ENCODE measurements around the gene GLRA3. TPM values are rescaled to one million over a fixed set of nuclear protein-coding genes. Genes with fewer than 3 reads are reported as not detected.
"Not testable (repeated sequence)": the region's sequence is repeated elsewhere in the genome, so short reads cannot be mapped to it uniquely, and the experiment has no call there.

GLRA3 gene
- total RNA-seq, 2 experiments from 2014 or later: not detected

GRCh38 chr4:174691876-174692275 is 137.2 kb downstream of the GLRA3 start:
- H3K27ac Mint-ChIP-seq; CTCF ChIA-PET; H3K27me3 Mint-ChIP-seq; H3K4me3 Mint-ChIP-seq; POLR2A ChIA-PET; DNase-seq; H3K4me1 Mint-ChIP-seq; H3K36me3 Mint-ChIP-seq (ENCODE audit: low read depth): not testable (repeated sequence)
- H3K9me3 Mint-ChIP-seq: peaks cover 13% of the 10 kb centered on the region

- Mint-ChIP-seq H3K4me3 (no peak overlapping the region), H3K36me3 (ENCODE audit: low read depth) (no peaks in the 10 kb centered on the region), H3K9me3 (peaks cover 13% of the 10 kb centered on the region), H3K4me1 (no peaks in the 10 kb centered on the region), H3K27ac (no peak overlapping the region), H3K27me3 (no peaks in the 10 kb centered on the region)
- POLR2A ChIA-PET: no interaction called here
- CTCF ChIA-PET: no interaction called here
- DNase-seq: no peak
These were observed 138.4 kb downstream of the GLRA3 start for GRCh38 chr4:174690665-174691064.

- Mint-ChIP-seq H3K4me1 (no peaks in the 10 kb centered on the region), H3K9me3 (peaks cover 13% of the 10 kb centered on the region), H3K27me3 (no peaks in the 10 kb centered on the region), H3K27ac (no peak overlapping the region), H3K4me3 (no peak overlapping the region), H3K36me3 (ENCODE audit: low read depth) (no peaks in the 10 kb centered on the region)
- DNase-seq: no peak
- POLR2A ChIA-PET: no interaction called here
- CTCF ChIA-PET: no interaction called here
These were observed 139.4 kb downstream of the GLRA3 start for GRCh38 chr4:174689618-174690017.

DNA sequence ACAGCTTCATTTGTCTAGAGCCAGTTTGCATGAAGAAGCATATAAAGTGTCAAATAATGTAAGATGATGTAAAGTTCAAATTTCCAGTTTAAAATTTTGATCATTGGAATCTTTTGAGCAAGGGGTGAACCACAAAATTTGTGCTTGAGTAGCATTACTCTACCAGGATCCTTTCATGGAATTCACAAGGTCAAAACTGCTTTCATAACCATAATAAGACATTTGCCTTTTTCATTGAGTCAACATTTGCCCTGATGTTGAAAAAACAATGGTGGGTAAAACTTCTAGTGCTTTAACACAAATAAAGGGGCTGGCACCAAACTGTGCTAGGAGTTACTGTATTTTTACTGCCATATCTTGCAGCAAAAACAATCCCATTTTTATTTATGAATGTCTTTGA is 142.2 kb downstream of the GLRA3 start:
- Mint-ChIP-seq H3K9me3 (peaks cover 13% of the 10 kb centered on the region), H3K27ac (no peak overlapping the region), H3K36me3 (ENCODE audit: low read depth) (no peaks in the 10 kb centered on the region), H3K4me3 (no peak overlapping the region), H3K4me1 (peaks cover under 1% of the 10 kb centered on the region), H3K27me3 (no peaks in the 10 kb centered on the region)
- CTCF ChIA-PET: no interaction called here
- DNase-seq: no peak
- POLR2A ChIA-PET: no interaction called here

DNA sequence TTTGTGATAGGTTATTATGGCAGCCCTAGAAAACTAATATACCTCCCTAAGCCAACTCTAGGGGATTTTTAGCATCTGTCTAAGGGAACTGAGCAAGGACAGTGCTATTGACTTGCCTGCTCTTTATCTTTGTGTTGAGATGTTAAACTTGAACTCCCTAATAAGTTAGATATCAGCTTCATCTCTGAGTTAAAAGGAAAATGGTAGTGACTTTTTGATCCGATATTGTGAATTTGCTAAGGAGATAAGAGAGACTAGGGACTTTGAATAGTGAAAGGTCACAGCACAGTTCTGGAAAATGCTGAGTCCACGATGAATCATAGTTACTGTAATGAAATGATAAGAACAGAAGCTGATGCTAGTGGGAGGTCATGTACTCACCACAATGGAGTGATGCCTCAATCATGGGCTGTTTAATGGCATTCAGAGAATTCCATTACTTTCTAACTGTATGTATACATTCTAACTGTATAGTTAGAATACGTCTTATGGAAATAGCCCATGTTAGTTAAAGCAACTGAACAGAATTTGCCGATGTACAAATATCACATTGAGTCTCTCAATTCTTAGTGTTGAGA is 147.2 kb downstream of the GLRA3 start:
- ChIA-PET CTCF (no interaction called here), POLR2A (no interaction called here)
- H3K36me3 Mint-ChIP-seq (ENCODE audit: low read depth): no peaks in the 10 kb centered on the region
- H3K4me3 Mint-ChIP-seq: no peak overlapping the region
- DNase-seq: no peak
- H3K27ac Mint-ChIP-seq: no peak overlapping the region
- H3K9me3 Mint-ChIP-seq: no peaks in the 10 kb centered on the region
- H3K27me3 Mint-ChIP-seq: no peaks in the 10 kb centered on the region
- H3K4me1 Mint-ChIP-seq: peaks cover 2% of the 10 kb centered on the region

- H3K27me3 Mint-ChIP-seq: no peaks in the 10 kb centered on the region
- H3K27ac Mint-ChIP-seq: no peak overlapping the region
- H3K36me3 Mint-ChIP-seq (ENCODE audit: low read depth): no peaks in the 10 kb centered on the region
- H3K4me3 Mint-ChIP-seq: no peak overlapping the region
- CTCF ChIA-PET: no interaction called here
- POLR2A ChIA-PET: no interaction called here
- H3K9me3 Mint-ChIP-seq: no peaks in the 10 kb centered on the region
- DNase-seq: no peak
- no peaks in the 10 kb centered on the region for H3K4me1 Mint-ChIP-seq
These were observed 154.7 kb downstream of the GLRA3 start for GRCh38 chr4:174674305-174674840.

GRCh38 chr4:174673865-174674264 is 155.2 kb downstream of the GLRA3 start:
- Mint-ChIP-seq H3K4me3 (no peak overlapping the region), H3K4me1 (no peaks in the 10 kb centered on the region), H3K9me3 (no peaks in the 10 kb centered on the region), H3K27me3 (no peaks in the 10 kb centered on the region), H3K27ac (no peak overlapping the region), H3K36me3 (ENCODE audit: low read depth) (no peaks in the 10 kb centered on the region)
- DNase-seq: no peak
- ChIA-PET CTCF (no interaction called here), POLR2A (no interaction called here)

DNA sequence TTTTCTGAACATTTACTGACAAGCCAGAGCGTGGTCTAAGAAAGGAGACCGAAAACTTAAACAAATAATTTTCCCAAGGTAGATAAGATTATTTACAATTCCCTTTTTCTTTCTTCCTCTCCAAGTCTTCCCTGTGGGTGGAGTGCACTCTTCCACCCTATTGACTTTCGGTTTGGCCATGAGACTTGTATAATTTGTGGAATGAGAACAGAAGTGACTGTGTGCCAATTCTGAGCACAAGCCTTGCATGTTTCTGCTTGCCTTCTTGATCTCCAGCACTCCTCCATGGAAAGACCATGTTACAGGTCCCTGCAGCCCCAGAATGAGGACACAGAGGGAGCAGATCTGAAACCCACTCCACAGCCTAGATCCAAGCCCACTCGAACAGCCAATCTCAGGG is 156.8 kb downstream of the GLRA3 start:
- H3K4me3 Mint-ChIP-seq: no peak overlapping the region
- ChIA-PET CTCF (no interaction called here), POLR2A (no interaction called here)
- H3K27me3 Mint-ChIP-seq: no peaks in the 10 kb centered on the region
- no peak for DNase-seq
- no peaks in the 10 kb centered on the region for H3K9me3 Mint-ChIP-seq
- no peak overlapping the region for H3K27ac Mint-ChIP-seq
- H3K36me3 Mint-ChIP-seq (ENCODE audit: low read depth): no peaks in the 10 kb centered on the region
- H3K4me1 Mint-ChIP-seq: no peaks in the 10 kb centered on the region

DNA sequence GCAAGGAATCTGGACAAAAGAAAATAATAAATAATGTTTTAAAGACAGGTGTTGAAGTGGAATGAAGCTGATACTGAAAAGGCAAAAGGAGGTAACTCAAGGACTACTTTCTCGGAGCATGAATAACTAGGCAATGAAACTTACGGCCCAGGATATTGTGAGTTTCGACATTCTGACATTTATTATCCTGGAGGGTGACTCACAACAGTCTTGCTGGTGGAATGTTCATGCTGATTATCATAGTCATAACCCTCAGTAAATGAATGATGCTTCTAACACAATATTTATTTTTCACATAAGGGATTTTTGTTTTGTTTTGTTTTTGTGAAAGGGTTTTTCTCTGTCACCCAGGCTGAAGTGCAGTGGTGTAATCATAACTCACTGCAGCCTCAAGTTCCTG is 159.8 kb downstream of the GLRA3 start:
- ChIA-PET CTCF (no interaction called here), POLR2A (no interaction called here)
- no peak overlapping the region for H3K4me3 Mint-ChIP-seq
- no peak overlapping the region for H3K27ac Mint-ChIP-seq
- H3K4me1 Mint-ChIP-seq: no peaks in the 10 kb centered on the region
- H3K9me3 Mint-ChIP-seq: no peaks in the 10 kb centered on the region
- DNase-seq: no peak
- H3K27me3 Mint-ChIP-seq: no peaks in the 10 kb centered on the region
- H3K36me3 Mint-ChIP-seq (ENCODE audit: low read depth): no peaks in the 10 kb centered on the region

DNA sequence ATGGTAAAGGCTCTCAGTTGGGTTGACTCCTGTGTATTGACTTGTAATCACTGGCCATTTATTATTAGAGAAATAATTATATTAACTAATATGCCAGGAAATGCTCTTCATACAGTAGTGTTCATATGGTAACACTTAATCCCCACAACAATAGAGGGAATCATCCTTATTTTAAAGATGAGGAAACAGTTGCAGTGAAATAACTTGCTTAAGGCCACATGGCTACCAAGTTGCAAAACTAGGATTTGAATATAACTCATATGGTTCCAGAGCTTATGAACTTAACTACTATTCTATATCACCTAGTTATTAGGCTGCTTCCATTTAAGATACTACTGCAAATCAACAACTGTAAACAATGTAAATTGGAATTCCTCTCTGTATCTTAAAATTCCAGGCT is 163.2 kb downstream of the GLRA3 start:
- Mint-ChIP-seq H3K9me3 (no peaks in the 10 kb centered on the region), H3K27me3 (peaks cover 1% of the 10 kb centered on the region), H3K27ac (no peak overlapping the region), H3K4me1 (no peaks in the 10 kb centered on the region), H3K4me3 (no peak overlapping the region), H3K36me3 (ENCODE audit: low read depth) (no peaks in the 10 kb centered on the region)
- POLR2A ChIA-PET: no interaction called here
- DNase-seq: no peak
- CTCF ChIA-PET: no interaction called here

- no peak overlapping the region for H3K27ac Mint-ChIP-seq
- H3K4me3 Mint-ChIP-seq: no peak overlapping the region
- ChIA-PET POLR2A (no interaction called here), CTCF (no interaction called here)
- peaks cover 1% of the 10 kb centered on the region for H3K27me3 Mint-ChIP-seq
- no peaks in the 10 kb centered on the region for H3K4me1 Mint-ChIP-seq
- no peaks in the 10 kb centered on the region for H3K9me3 Mint-ChIP-seq
- H3K36me3 Mint-ChIP-seq (ENCODE audit: low read depth): no peaks in the 10 kb centered on the region
- DNase-seq: no peak
These were observed 165.8 kb downstream of the GLRA3 start for GRCh38 chr4:174663216-174663615.

- H3K36me3 Mint-ChIP-seq (ENCODE audit: low read depth): no peaks in the 10 kb centered on the region
- ChIA-PET CTCF (no interaction called here), POLR2A (no interaction called here)
- H3K4me3 Mint-ChIP-seq: no peak overlapping the region
- no peak for DNase-seq
- H3K9me3 Mint-ChIP-seq: no peaks in the 10 kb centered on the region
- peaks cover 1% of the 10 kb centered on the region for H3K27me3 Mint-ChIP-seq
- H3K27ac Mint-ChIP-seq: no peak overlapping the region
- no peaks in the 10 kb centered on the region for H3K4me1 Mint-ChIP-seq
These were observed 170.8 kb downstream of the GLRA3 start for GRCh38 chr4:174658246-174658645.

- Mint-ChIP-seq H3K27me3 (peaks cover 1% of the 10 kb centered on the region), H3K27ac (no peak overlapping the region), H3K36me3 (ENCODE audit: low read depth) (no peaks in the 10 kb centered on the region), H3K4me1 (no peaks in the 10 kb centered on the region), H3K9me3 (no peaks in the 10 kb centered on the region), H3K4me3 (no peak overlapping the region)
- CTCF ChIA-PET: no interaction called here
- POLR2A ChIA-PET: no interaction called here
- no peak for DNase-seq
These were observed 171.6 kb downstream of the GLRA3 start for GRCh38 chr4:174657472-174657871.

- H3K4me1 Mint-ChIP-seq: no peaks in the 10 kb centered on the region
- no peak overlapping the region for H3K4me3 Mint-ChIP-seq
- no peaks in the 10 kb centered on the region for H3K36me3 Mint-ChIP-seq (ENCODE audit: low read depth)
- ChIA-PET POLR2A (no interaction called here), CTCF (no interaction called here)
- no peaks in the 10 kb centered on the region for H3K27me3 Mint-ChIP-seq
- DNase-seq: no peak
- H3K27ac Mint-ChIP-seq: no peak overlapping the region
- no peaks in the 10 kb centered on the region for H3K9me3 Mint-ChIP-seq
These were observed 174.4 kb downstream of the GLRA3 start for GRCh38 chr4:174654634-174655033.

Measured in activated CD4-positive, alpha-beta memory T cell treated with anti-CD3 and anti-CD28 coated beads, Interleukin-2, amount 10 ng/mL, durations not matched to agents 7 days and 5 days (primary cell).